Uterus (tissue), 4 donors: ENCODE data around the gene FZR1. TPM values are rescaled to one million over a fixed set of nuclear protein-coding genes. Genes with fewer than 3 reads are reported as not detected.

ENCODE experiments used
- DNase-seq, 2 donors: peaks; one replicate each; pipeline ENCODE4 v3.0.0-alpha.2; 2019 to 2020
- H3K27ac ChIP-seq, 2 donors: fragments of 200-600 bp; sonication (generic); 1 replicate in 1 of 2; 2 replicates in 1 of 2; pipeline ENCODE4 v1.5.1; 2016 to 2018
- H3K27me3 ChIP-seq, 2 donors: fragments of 200-600 bp; sonication (generic); one replicate each; pipeline ENCODE4 v1.5.1; 2018 to 2019; ENCODE audit warnings: control low read depth in 1 of 2
- H3K36me3 ChIP-seq, 2 donors: fragments of 200-600 bp; sonication (generic); one replicate each; pipeline ENCODE4 v1.5.1; 2019; ENCODE audit warnings: control low read depth in 1 of 2
- H3K4me1 ChIP-seq, 2 donors: fragments of 200-600 bp; sonication (generic); one replicate each; pipeline ENCODE4 v1.5.1; 2018 to 2019; ENCODE audit warnings: control low read depth in 1 of 2
- H3K4me3 ChIP-seq, 2 donors: fragments of 200-600 bp; sonication (generic); 1 replicate in 1 of 2; 2 replicates in 1 of 2; pipeline ENCODE4 v1.5.1; 2018 to 2019; ENCODE audit warnings: mild to moderate bottlenecking in 1 of 2
- H3K9me3 ChIP-seq, 2 donors: fragments of 200-600 bp; sonication (generic); one replicate each; pipeline ENCODE4 v1.5.1; 2019; ENCODE audit warnings: control low read depth in 1 of 2
- CTCF ChIP-seq, 4 experiments: fragments of 200-600 bp in 2 of 4; fragments of 450-650 bp in 2 of 4; sonication (generic) in 2 of 4; IDR thresholded peaks; one replicate each; pipeline ENCODE4 v1.5.1; 2016 to 2019; ENCODE audit warnings: antibody characterized with exemption in 4 of 4, mild to moderate bottlenecking in 2 of 4, moderate library complexity in 1 of 4
- POLR2A ChIP-seq, 2 donors: fragments of 450-650 bp; IDR thresholded peaks; one replicate each; pipeline ENCODE4 v1.6.1; 2016; ENCODE audit warnings: antibody characterized with exemption in 2 of 2, mild to moderate bottlenecking in 1 of 2, moderate library complexity in 1 of 2
- intact Hi-C: fragments of 100-400 bp; cut with DNase I; formaldehyde crosslinking; loops from one replicate; pipeline ENCODE4 v1.15.1; 2023; ENCODE audit warnings: low total_unique reads
- total RNA-seq, 4 donors: library from RNA; depleted of rRNA in 3 of 4; stranded (reverse); fragments of >200 nt in 3 of 4; gene quantifications; one replicate each; pipeline versions ENCODE4 v1.1.0 to v1.2.4, GENCODE V29; 2014 to 2023
- donor health status: DM: yes; HTN: yes; CAD: no.

Gene FZR1
- total RNA-seq, 4 donors from 2014 or later = 3.8 to 70.8 (median 33.0) TPM

GRCh38 chr19:3478409-3479176 lies 27.5 kb upstream of the FZR1 start:
- TF ChIP-seq CTCF (IDR thresholded peaks at IDR 0.05) (no peak), POLR2A (IDR thresholded peaks at IDR 0.05) (no peak)
- no peak for DNase-seq
- Histone ChIP-seq H3K27me3 (peaks cover 5 to 11% of the 10 kb centered on the region in 2 donors), H3K36me3 (no peaks in the 10 kb centered on the region), H3K4me1 (no peaks in the 10 kb centered on the region), H3K27ac (no peak overlapping the region), H3K4me3 (no peak overlapping the region), H3K9me3 (no peaks in the 10 kb centered on the region)
- intact Hi-C loops = no loop called here

GRCh38 chr19:3479177-3479833 lies 26.8 kb upstream of the FZR1 start:
- Histone ChIP-seq H3K27ac (no peak overlapping the region), H3K9me3 (no peaks in the 10 kb centered on the region), H3K36me3 (no peaks in the 10 kb centered on the region), H3K4me3 (no peak overlapping the region), H3K4me1 (no peaks in the 10 kb centered on the region), H3K27me3 (peaks cover 5 to 11% of the 10 kb centered on the region in 2 donors)
- DNase-seq = no peak
- intact Hi-C loops = no loop called here
- TF ChIP-seq POLR2A (IDR thresholded peaks at IDR 0.05) = no peak
- no peak for TF ChIP-seq CTCF (IDR thresholded peaks at IDR 0.05)

- intact Hi-C loops = no loop called here
Measured at GRCh38 chr19:3479834-3480215, 26.3 kb upstream of the FZR1 start.

GRCh38 chr19:3480383-3481091 lies 25.6 kb upstream of the FZR1 start, which contains the start of gene SMIM24:
SMIM24 (minus strand) TSS chr19:3480525; CDS start chr19:3480463, 62 bp downstream.
- TF ChIP-seq POLR2A (IDR thresholded peaks at IDR 0.05) (no peak), CTCF (IDR thresholded peaks at IDR 0.05) (no peak)
- H3K4me1 ChIP-seq = no peaks in the 10 kb centered on the region
- intact Hi-C loops = no loop called here
- DNase-seq = no peak
- no peaks in the 10 kb centered on the region for H3K36me3 ChIP-seq
- H3K9me3 ChIP-seq = no peaks in the 10 kb centered on the region
- H3K4me3 ChIP-seq = no peak within 1 kb of the TSS
- H3K27me3 ChIP-seq = peaks cover 5 to 11% of the 10 kb centered on the region in 2 donors
- H3K27ac ChIP-seq = no peak within 1 kb of the TSS

More at GRCh38 chr19:3479834-3480215, 26.3 kb upstream of the FZR1 start:
- Histone ChIP-seq H3K36me3 (no peaks in the 10 kb centered on the region), H3K27me3 (peaks cover 5 to 11% of the 10 kb centered on the region in 2 donors), H3K9me3 (no peaks in the 10 kb centered on the region), H3K27ac (no peak overlapping the region), H3K4me1 (no peaks in the 10 kb centered on the region), H3K4me3 (no peak overlapping the region)
- DNase-seq = no peak
- TF ChIP-seq POLR2A (IDR thresholded peaks at IDR 0.05) (no peak), CTCF (IDR thresholded peaks at IDR 0.05) (no peak)
